Loucy (cell line): Measurements from ENCODE around the gene SPDYE2B.
"Not testable (repeated sequence)": the region's sequence is repeated elsewhere in the genome, so short reads cannot be mapped to it uniquely, and the experiment has no call there.

Source experiments
- EZH2phosphoT487 ChIP-seq: fragments of 200-600 bp; IDR thresholded peaks from 2 replicates; pipeline ENCODE4 v1.6.1; 2018; ENCODE audit warnings: antibody characterized with exemption, mild to moderate bottlenecking, moderate library complexity, borderline replicate concordance
- TF ChIP-seq, protein P1 (sequence below): fragments of 200-600 bp; sonication (generic); conservative IDR thresholded peaks from 2 replicates; pipeline ENCODE4 v1.5.1; 2014; ENCODE audit warnings: mild to moderate bottlenecking, antibody characterized with exemption, low read length

DNA sequence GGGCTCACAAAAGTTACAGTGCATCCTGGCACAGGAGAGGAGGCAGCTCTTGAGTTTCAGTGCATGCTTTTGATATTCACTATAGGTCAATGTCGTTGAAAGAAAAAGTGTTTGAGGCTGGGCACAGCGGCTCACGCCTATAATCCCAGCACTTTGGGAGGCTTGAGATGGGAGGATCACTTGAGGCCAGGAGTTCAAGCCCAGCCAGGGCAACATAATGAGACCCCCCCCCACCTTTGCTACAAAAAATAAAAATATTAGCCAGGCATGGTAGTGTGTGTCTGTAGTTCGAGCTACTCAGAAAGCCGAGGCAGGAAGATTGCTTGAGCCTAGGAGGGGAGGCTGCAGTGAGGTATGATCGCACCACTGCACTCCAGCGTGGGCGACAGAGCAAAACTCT is 32.0 kb upstream of the SPDYE2B start:
- TF ChIP-seq, protein P1, sequence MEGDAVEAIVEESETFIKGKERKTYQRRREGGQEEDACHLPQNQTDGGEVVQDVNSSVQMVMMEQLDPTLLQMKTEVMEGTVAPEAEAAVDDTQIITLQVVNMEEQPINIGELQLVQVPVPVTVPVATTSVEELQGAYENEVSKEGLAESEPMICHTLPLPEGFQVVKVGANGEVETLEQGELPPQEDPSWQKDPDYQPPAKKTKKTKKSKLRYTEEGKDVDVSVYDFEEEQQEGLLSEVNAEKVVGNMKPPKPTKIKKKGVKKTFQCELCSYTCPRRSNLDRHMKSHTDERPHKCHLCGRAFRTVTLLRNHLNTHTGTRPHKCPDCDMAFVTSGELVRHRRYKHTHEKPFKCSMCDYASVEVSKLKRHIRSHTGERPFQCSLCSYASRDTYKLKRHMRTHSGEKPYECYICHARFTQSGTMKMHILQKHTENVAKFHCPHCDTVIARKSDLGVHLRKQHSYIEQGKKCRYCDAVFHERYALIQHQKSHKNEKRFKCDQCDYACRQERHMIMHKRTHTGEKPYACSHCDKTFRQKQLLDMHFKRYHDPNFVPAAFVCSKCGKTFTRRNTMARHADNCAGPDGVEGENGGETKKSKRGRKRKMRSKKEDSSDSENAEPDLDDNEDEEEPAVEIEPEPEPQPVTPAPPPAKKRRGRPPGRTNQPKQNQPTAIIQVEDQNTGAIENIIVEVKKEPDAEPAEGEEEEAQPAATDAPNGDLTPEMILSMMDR = not testable (repeated sequence)
- TF ChIP-seq EZH2phosphoT487 = not testable (repeated sequence)
